ENCODE results near the gene RAB40B.

Gene RAB40B

DNA sequence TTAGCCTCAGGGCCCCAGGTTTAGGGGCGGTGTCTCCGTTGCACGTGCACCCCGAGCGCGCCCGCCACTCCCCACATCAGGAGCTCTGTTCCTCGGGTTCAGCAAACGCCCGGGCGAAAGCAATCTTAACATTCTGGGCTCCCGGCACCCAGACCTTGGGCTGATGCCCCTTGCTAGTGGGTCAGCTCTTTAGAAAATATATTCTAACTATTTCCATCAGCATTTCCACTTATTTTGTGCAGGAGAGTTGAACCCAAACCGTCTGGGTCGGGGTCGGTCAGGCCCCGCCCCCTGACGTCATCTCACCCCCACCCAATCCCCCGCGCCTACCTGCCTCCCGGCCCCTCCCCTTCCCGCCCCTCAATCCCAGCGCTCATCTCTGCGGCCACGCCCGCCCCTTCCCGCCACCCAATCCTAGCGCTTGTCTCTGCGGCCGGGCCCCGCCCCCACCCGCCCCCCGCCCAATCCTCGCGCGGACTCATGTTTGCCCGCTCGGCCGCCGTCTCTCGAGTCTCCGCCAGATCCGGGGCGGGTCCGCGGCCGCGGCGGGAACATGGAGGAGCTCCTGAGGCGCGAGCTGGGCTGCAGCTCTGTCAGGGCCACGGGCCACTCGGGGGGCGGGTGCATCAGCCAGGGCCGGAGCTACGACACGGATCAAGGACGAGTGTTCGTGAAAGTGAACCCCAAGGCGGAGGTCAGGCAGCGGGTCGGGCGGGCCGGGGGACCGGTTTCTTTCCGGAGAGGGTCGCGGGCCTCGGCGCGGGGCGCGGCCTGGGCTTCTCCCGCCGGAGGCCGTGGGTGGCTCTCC, 17.9 kb upstream of the RAB40B start, which contains the start of gene FN3KRP:
Gene FN3KRP, plus strand, starts transcription at position 504 of the 808 bp plus-strand sequence. Its CDS starts 50 bp downstream, at position 554.
- DNase-seq (ENCODE audit: low read depth in 2 of 3, low spot score in 2 of 3) = peak; percentile 55 to 75 (median 71)

DNA sequence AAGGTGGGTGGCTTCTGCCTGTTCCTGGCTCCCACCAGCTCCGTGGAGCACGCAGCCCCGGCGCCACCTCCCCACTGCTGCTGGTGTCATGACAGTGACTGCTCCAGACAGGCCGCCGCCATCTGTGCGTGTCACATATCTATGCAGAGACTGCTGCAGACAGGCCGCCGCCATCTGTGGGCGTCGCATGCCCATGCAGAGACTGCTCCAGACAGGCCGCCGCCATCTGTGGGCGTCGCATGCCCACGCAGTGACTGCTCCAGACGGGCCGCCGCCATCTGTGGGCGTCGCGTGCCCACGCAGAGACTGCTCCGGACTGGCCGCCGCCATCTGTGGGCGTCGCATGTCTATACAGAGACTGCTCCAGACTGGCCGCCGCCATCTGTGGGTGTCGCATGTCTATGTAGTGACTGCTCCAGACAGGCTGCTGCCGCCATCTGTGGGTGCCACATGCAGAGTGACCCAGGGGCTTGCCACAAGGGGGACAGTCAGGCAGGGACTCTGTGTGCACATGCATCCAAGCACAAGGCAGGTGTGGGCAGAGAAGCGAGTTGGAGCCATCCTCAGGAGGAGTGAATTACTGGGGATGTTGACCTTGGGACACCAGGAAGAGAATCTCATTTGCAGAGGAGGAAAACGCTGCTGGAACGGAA, 14.7 kb upstream of the RAB40B start:
- DNase-seq (ENCODE audit: low read depth in 2 of 3, low spot score in 2 of 3) = no peak

DNA sequence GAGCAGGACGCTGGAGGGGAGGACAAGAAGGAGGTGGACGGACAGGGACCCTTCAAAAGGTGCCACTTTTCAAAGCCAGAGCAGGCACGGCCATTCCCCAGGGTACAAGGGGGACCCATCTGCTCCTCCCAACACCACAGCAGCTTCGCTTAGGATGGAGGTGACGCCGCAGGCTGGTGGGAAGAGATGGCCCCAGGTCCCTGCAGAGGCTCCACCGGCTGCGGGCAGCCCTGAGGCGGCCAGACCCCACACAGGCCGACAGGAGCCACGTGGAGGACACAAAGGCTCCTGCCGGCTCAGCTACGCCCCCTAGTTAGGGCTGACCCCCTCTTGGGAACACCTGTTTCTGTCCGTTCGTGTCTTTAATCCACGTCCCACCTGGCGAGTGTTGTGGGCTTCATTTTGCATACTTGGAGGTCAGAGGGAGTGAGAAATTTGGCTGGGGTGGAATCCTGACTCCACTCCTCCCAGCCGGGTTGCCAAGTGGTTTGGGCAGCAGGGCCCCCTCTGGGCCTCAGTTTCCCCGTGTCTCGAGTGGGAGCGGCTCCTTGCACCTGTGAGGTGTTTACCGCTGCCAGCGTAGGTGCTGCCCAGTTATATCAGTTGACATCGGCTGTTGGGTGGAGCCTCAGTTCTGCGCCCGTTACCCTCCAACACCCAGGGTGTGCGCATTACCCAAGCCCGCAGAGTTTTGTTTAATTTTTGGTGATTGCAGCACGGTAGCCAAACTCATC, 12.2 kb upstream of the RAB40B start:
- no peak for DNase-seq (ENCODE audit: low read depth in 2 of 3, low spot score in 2 of 3)

DNA sequence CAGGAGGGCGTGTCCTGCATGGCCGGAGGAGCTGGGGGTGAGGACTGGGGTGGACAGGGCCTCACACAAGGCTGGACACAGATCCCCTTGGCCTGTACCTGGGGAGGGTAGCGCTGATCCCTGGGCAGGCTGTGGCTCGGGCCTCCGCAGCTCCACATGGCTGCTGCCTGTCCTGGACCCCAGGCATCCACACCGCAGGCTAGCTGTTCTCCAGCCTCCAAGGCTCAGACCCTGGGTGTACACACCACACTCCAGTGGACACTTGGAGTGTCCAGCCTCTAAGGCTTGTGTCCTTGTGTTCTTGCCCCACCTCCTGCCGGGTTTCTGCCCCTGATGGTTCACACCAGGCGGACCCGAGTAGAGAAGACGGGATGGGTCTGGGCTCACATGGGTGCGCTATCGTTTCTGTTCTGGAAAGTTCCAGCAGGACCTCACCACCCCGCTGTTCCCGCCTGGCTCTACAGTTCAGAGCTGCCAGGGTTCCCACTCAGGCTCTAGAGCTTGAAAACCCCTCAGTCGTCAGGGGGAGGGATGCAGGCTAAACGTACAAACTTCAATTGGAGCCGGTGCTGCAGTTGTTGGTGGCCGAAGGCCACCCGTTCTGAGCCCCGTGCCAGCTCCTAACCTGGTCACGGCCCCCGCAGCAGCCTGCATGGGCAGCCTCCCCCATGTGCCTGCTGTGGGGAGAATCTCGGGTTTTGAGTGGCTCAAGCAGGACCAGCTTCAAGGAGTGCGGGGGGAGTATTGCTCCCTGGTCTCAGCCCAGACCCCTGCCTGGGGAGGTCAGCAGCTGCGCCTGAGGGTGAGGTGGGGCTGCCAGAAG, 11.4 kb upstream of the RAB40B start:
- DNase-seq (ENCODE audit: low read depth in 2 of 3, low spot score in 2 of 3) = no peak

DNA sequence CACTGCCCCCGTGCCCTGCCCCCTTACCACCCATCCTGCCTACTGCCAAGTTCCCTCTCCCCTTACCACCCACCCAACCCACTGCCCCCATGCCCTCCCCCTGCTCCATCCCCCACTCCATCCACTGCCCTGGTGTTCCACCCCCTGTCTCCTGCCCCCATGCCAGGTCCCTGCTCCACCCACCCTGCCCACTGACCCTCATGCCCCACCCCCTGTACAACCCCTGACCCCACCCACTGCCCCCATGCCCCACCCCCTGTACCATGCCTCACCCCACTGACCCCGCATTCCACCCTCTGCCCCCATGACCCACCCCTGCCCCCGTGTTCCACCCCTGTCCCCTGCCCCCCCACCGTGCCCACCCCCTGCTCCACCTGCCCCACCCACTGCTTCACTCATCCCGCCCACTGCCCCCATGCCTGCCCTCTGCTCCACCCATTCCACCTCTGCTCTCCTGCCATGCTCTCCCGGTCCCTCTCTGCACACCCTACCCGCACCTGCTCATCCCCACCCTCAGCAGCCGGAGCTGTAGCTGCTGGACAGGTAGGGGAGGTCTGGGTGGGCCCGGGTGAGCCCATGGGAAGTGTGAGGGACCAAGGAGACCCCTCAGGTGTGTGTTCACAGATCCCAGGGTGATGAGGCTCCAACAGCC, 10.7 kb upstream of the RAB40B start:
- no peak for DNase-seq (ENCODE audit: low read depth in 2 of 3, low spot score in 2 of 3)

DNA sequence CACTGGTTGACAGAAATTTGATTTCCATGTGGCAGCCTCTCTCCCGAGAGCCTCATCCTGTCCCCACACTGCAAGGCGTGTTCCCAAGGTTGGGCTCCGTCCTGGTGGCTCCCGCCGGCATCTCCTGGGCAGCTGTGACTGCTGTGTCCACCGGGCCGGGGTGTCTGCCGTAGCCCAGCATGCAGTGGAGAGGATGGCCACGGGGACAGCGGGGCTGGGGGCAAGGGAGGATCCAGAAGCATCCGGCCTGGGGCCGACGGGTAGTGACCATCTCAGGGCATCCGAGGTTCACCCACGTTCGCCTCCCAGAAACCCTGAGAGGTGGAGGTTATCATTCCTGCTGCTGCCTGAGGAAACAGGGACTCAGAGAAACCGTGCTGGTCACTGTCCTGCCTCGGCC, 7.3 kb upstream of the RAB40B start:
- DNase-seq (ENCODE audit: low read depth in 2 of 3, low spot score in 2 of 3) = no peak

DNA sequence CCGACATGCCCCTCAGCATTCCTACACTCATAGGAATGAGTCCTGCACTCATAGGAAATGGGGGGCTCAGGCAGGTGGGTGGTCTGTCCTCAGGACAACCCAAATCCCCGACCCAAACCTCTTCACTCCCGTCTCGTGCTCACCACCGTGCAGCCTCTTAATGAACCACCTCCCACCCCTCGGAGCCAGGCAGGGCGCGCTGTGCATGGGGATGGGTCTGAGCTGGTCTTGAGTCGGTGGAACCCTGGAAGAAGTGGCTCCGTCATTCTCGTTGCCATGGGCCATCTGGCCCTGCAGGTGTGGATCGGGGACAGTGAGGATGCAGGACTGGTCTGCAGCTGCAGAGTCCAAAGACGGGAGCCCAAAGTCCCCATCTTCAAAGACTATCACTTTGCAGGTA, 6.4 kb upstream of the RAB40B start:
- no peak for DNase-seq (ENCODE audit: low read depth in 2 of 3, low spot score in 2 of 3)

DNA sequence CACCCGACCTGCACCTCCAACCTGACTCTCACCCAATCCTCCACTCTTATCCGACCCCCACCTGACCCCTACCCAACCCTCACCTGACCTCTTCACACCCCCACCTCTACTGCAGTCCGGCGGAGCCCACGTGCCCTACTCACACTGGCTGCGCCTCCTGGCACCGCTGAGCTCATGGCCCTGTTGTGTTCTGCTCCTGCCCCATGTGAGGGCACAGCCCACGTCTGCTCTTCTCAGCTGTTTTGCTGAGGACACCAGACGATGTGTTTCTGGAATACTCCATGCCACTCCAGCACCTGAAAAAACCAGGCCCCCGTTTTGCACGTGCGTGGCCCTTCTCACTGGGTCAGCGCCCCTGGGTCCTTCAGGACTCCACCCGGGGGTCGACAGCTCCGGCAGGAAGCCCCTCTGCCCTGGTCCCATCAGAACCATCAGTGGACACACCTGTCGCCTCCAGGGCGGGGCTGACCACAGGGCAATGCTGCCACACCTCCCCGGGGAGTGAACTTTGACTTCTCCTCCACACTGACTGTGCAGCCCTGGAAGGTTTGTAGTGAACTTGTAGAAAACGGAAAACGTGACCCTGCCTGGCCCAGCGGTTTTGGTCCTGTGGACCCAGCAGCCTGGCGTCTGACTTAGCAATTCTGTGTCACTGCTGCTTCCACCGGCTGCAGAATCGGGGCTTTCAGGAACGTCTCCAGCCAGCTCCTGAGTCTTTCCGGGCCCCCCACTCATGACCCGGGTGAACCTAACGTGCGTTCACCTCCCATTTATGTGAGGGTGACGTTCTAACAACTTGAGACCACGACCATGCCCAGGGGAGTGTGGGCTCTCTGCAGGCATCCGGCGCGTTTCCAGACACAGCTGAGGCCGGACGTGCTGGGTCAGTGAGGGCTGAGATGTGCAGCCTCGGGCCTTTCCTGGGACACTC, 5.7 kb upstream of the RAB40B start:
- no peak for DNase-seq (ENCODE audit: low read depth in 2 of 3, low spot score in 2 of 3)

DNA sequence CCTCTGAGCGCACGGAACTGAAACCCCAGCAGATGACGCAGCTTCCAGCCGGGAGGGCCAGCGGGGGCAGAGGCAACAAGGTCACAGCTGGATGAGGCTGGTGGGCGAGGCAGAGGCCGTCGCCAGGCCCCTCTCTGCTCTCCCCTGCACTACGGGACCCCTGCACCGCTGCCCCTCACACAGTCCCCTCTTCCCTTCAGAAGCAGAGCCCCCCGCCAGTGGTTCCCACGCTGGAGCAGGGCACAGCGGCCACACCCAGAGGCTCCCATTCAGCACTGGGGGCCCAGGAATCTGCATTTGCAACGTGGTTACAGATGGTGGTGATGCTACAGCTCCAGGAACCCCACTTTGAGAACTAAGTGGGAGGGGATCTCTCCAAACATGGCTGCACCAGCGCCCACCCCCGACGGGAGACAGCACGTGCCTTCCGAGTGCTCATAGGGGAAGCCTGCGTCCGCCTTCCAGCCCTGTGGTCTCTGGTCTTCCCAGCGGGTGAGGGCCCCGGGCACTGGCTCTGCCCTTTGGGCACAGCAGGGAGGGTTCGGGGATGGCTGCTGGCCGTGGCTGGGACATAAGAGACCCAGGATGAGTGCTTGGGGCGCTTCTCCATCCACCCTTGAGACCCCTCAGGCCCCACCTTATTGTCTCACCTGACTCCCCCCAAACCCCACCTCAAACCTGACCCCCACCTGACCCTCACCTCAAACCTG, 4.7 kb upstream of the RAB40B start:
- DNase-seq (ENCODE audit: low read depth in 2 of 3, low spot score in 2 of 3) = no peak

DNA sequence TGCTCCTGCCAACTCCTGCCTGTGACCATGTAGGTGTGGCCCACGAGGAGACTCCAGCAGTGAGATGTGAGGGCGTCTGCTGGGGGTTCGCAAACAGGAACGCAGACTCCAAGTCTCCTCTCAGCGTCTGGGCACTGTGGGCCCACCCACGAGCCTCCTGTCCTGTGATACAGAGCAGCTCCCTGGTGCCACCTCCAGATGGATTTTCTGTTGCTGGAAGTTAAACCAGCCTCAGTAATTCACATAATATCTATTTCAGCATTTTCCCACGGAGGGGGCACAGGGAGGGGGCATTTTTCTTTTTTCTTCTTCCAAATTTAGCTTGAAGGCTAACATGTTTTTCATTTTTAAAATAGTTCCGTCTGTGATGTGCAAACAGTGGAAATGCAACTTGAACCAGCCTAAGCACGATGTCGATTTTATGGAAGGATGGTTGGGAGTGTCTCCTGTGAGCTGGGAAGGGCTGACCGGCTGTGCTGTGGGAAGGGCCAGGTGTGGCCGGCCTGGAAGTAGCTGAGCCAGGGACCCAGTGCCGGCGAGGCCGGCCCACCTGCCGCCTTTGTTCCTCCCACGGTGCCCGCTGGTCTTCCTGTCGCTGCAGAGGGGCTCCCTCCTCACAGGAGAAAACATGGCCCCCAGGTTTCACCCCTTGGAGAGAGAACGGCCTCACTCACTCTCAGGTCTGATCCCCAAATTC, 3.9 kb upstream of the RAB40B start:
- DNase-seq (ENCODE audit: low read depth in 2 of 3, low spot score in 2 of 3) = no peak

DNA sequence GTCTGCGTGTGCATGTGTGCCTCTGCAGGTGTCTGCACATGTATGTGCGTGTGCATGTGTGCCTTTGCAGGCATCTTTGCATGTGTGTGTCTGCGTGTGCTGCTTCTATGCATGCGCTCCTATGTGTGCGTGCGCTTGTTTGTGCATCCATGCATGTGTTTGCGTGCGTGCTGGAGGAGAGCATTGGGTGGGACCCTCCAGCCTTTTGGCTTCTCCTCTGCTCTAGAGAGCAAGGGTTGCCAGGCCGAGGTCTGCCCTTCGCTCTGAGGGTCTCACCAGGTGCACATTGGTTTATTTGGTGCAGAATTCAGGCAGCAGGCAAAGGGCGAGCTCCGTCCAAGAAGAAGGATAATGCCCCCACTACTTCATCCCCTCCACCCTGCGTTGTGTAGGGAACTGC, 1.1 kb upstream of the RAB40B start:
- DNase-seq (ENCODE audit: low read depth in 2 of 3, low spot score in 2 of 3) = no peak

DNA sequence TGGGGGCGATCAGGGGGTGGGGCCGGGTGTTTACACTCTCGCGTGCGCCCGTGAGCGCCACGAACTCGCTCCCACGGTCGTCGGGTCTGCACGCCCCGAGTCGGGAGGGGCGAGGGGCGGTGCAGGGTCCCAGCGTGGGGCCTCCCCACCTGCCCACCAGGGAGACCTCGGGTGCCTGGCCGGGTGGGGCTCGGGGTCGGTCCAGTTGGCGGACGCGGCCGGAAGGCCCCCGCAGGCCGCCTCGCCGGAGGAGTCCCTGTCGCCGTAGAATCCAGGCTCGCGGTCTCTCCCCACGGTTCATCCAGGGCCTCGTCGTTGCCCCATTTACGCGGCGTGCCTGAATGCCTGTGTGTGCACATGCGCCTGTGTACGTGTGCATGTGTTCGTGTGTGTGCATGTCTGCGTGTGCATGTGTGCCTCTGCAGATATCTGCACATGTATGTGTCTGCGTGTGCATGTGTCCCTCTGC, 510 bp upstream of the RAB40B start:
- no peak for DNase-seq (ENCODE audit: low read depth in 2 of 3, low spot score in 2 of 3)

DNA sequence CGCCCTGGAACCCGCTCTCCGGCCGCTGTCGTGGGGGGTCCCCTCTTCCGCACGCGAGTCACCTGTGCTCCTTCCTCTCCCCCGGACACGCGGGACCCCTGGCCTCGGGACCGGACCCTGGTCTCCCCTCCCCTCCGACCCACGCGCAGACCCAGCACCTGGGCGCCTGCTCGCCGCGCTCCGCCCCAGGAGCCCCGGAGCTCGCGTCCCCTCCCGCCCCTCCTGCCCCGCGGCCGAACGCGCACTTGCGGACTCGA, 762 bp downstream of the RAB40B start:
- DNase-seq (ENCODE audit: low read depth in 2 of 3, low spot score in 2 of 3) = no peak

DNA sequence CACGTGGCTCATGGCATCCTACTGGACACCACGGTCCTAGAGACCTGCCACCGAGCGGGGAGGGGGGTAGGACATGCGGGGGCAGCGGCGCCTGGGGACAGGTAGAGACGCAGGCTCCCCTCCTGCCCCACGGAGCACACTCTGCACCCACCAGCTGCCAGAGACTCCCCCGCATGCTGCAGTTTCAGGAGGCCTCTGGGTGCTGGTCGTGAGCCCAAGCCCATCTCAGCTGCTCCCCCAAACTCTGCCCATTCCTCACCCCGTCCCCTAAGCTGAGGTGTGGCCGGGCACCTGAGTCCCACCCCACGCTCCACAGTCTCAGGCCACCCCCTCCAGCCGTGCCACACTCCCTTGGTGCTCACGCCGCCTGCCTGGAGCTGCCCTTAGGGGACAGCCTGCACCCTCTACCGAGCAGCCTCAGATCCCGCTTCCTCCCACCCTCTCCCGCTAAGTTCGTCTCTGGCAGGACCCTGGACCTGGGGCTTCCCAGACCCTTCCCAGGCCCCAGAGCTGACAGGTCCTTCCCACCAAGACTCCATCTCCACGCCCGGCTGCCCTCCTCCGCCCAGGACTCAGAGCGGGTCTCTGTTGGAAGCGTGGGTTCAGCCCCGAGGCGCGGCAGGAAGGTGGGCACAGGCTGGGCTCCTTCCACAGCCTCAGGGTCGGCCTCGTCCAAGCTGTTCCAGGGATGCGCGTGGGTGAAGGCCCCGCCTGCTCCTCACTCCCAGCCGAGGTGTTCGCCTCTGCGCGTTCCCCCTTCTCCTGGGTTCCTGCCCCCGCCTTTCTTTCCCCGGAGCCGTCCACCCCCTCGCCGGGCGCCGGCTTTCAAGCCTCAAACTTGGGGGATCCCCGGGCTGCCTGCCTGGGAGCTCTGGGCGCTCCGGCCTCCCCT, 1.3 kb downstream of the RAB40B start:
- no peak for DNase-seq (ENCODE audit: low read depth in 2 of 3, low spot score in 2 of 3)

DNA sequence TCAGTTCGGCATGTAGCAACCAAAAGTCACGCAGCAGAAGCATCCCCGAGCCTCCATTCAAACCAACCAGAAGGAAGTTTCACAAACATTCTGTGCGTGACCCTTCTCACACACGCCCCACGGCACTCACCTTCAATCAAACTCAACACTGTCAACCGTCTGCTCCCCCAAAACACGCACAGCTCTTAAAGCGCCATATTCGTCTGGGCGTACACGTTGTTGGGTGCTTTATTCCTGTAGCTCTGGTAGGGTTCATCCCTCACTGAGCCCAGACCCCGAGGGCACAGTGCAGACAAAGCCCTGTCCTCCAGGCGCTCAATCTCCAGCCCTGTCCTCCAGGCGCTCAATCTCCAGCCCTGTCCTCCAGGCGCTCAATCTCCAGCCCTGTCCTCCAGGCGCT, 2.2 kb downstream of the RAB40B start:
- DNase-seq (ENCODE audit: low read depth in 2 of 3, low spot score in 2 of 3) = no peak

DNA sequence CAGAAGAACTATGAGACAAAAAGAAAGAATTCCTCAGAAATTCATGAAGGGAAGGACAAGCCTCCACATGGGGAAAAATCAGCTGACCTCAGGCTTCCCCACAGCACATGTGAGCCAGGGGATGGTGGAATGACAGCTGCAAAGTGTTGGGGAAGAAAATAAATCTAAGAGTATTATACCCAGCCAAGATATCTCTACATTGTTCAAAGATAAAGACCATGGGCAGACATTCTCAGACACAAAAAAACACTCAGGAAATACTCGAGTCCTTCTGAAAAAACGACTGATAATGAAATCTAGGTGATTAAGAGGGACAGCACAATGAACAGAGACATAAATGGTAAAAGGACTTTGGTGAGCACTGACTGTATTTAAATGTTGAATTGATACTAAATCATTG, 3.9 kb downstream of the RAB40B start:
- DNase-seq (ENCODE audit: low read depth in 2 of 3, low spot score in 2 of 3) = no peak

DNA sequence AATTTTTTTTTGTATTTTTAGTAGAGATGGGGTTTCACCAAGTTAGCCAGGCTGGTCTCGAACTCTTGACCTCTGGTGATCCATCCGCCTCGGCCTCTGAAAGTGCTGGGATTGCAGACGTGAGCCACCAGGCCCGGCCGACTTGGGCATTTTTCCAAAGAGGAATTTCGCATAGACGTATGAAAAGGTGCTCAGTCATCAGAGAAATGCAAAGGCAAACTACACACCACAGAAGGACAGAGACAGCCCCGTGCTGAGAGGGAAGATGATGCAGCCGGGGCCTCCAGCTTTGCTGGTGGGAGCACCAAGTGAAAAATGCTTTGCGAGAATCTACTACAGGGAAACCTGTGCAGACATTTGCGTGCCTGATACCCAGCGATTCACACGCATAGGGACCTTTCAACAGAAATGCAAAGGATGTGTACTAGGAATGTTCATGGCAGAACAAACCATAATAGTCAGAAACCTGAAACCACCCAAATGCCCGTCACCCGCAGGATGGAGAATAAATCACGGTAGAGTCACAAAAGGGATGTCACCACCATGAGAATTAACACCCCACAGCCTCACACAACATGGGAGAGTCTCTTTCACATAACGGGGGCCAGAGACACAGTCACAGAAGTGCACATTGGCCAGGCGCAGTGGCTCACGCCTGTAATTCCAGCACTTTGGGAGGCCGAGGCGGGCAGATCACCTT, 5.2 kb downstream of the RAB40B start:
- DNase-seq (ENCODE audit: low read depth in 2 of 3, low spot score in 2 of 3) = no peak

Data from activated CD8-positive, alpha-beta memory T cell treated with anti-CD3 and anti-CD28 coated beads for 48 hours (primary cell).